T-helper 2 cell (primary cell): Measurements from ENCODE around the gene TRPM8.
A peak's percentile ranks its signal among the peaks of the same experiment; 100 is the strongest.

Source experiments
- DNase-seq, 5 experiments: peaks; one replicate each; pipeline versions ENCODE4 v3.0.0 to v3.0.0-alpha.2; 2012 to 2022

Gene TRPM8

DNA sequence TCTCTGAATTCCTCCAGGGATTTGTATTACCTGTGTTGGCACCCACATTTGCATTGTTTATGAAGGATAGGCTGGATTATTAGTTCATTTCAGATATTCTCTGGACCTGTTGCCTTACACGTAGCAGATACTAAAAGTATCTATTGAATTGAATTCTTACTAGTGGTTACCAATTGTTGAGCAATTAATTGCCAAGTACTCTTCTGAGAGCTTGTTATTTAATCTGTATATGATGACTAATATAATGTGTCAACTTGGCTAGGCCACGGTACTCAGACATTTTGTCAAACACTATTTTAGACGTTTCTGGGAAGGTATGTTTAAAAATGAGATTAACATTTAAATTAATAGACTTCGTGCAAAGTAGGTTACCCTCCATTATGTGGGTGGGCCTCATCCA lies 130.9 kb downstream of the TRPM8 start:
- no peak for DNase-seq

GRCh38 chr2:234050455-234051135 lies 133.4 kb downstream of the TRPM8 start, which contains the start of gene SPP2:
SPP2 (plus strand) TSS chr2:234050702; CDS start chr2:234050787, 85 bp downstream.
- DNase-seq, result no peak

DNA sequence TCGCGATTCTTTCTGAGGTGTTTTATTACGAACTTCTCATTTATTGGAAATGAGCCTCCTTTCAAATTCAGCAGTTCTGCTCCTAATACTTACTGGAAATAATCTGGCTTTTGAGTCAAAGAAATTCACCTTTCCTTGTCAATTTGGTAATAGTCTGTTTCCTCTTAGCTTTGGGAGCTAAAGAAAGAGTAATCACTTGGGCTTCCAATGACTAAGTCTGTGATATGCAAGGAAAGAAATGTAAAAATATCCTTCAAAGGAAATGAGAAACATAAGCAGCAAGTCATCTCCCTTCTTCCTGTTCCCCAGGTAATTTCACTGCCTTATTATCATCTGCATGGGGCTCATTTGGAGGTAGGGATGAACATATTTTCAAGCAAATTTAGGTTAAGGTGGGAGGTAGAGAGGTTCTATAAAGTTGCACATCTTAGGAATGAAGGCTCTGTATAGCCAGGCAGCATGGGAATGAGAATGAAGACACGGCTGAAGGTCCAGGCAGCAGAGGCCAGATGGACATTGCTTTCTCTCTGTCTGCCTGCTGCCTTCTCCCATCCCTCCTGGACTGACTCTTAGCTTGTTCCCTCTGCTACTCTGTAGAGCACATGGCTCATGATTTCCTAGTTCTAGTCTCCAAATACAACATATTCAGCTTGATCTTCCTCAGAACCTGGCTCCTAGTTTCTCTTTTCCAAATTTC lies 134.3 kb downstream of the TRPM8 start:
- DNase-seq, result no peak

DNA sequence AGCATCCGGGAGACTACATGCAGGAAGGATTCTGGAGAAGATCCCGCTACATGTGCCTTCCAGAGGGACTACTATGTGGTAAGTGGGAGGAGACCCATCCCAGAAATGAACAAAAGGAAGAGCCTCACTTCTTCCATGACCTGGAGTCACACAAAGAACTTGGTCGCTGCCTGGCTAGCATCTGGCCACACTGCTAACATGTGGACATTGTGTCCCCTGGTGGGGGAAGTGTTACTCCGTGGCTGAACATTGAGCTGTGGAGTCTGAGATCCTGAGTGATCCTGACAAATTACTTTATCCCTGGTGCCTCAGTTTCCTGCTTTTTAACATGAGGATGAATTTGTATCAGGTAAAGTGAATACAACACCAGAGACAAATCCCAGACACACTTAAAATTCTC lies 141.7 kb downstream of the TRPM8 start:
- no peak for DNase-seq

DNA sequence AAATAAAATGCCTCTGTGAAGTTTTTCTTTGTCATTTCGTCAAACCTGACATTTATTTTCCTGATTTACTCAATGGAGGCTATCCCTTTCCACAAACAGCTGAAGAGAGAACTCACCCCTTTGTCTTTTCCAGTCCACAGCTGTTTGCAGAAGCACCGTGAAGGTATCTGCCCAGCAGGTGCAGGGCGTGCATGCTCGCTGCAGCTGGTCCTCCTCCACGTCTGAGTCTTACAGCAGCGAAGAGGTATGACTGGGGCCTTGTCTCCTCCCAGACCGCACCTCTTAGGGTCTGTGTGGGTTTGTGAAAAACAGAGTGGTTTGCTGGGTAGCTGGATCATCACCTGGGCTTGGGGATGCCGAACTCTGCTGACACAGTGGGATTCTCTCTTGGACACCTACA lies 143.1 kb downstream of the TRPM8 start:
- no peak for DNase-seq

- peak in 2 of 5 experiments; percentile 7 to 69 for DNase-seq
These were observed 144.6 kb downstream of the TRPM8 start for GRCh38 chr2:234061624-234062257.

GRCh38 chr2:234066587-234066986 lies 149.4 kb downstream of the TRPM8 start:
- DNase-seq, result no peak
